Measurements from ENCODE around the gene FAM227A.

FAM227A gene

DNA sequence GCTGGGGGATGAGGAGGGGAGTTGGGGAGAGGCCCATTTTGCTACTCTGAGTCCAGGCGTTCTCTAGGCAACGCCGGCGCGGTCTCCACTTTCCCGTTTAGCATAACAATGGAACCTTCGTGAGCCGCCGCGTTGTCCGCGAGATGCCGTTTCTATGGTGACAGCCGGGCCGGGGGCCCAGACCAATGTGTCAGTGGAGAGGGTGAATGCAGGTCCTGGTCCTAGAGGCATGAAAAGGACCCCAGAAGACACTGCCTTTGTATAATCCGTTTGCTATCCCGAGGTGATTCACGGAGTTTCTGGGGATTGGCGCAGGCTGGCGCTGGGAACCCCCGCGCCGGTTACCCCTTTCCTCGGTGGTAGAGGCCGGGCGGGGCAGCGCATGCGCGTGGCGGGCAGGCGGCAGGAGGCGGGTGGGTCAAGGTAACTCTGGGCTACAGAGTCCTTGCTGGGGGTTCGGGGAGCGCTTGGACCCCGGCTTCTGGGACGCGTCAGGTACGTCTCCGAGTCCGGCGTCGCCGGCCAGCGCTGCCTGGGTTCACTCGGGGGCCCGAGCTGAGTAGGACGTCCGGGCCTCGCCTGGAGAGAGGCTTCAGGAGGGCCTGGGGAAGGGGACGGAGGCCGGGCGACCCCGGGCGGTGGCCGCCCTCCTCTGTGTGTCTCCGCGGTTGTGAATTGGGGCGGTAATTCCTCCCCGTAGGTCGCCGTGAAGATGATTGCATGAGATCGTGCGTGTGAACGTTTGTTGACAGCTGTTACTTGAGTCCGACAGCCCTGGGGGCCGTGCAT is at the start of gene FAM227A, which contains the start of gene CBY1:
FAM227A (minus strand) TSS at position 137 of the 789 bp plus-strand sequence. CDS start 6,224 bp downstream, outside the sequence.
CBY1 (plus strand) TSS at position 383 of the 789 bp plus-strand sequence. CDS start 11,417 bp downstream, outside the sequence.
- Histone ChIP-seq H3K4me3 (ENCODE audit: low read length) (peak within 1 kb of the TSS; percentile 92), H3K36me3 (ENCODE audit: control insufficient read depth, insufficient read depth, low read length) (no peaks in the 10 kb centered on the region), H3K27me3 (ENCODE audit: control insufficient read depth, insufficient read depth, low read length) (no peaks in the 10 kb centered on the region), H3K27ac (ENCODE audit: low read depth, low read length) (peak within 1 kb of the TSS; percentile 96), H3K4me1 (ENCODE audit: control insufficient read depth, insufficient read depth, low read length) (peaks cover 9% of the 10 kb centered on the region), H3K9ac (ENCODE audit: low read length) (peak within 1 kb of the TSS; percentile 92)

DNA sequence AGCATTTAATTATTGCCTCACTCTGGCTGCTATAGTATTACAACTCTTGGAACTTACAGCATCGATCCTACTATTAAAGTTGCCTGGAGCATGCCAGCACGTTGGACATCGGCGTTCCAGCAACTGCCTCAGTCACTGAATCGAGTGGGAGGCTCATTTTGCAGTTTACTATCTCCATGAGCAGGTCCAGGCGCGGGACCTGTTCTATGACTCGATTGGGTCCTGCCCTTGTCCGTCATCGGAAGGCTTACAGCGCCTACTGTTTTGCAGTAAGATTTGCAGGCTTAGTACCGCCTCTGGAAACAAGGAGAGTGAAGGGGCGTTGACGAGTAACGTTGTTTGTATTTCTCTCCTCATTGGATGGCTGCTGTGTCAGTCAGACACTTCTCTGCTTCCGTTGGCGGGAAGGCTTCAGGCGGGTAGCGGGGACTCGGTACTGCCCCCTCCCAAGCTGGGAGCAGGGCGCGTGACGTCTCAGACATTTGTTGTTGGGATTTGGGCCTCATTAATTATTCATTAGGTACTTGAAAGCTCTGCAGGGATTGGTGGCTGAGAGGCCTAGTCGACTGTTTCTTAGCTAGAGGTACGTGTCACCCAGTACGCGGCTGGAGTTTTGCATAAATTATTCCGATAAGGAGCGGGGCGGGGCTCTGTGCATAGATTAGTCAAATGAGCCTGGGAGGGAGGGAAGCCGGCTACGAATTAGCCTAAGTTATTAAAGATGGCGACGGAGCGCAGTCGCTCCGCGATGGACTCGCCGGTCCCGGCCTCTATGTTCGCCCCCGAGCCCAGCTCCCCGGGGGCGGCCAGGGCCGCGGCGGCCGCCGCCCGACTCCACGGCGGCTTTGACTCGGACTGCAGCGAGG is 49.3 kb upstream of the FAM227A start, which contains the start of gene GTPBP1:
GTPBP1 (plus strand) TSS at position 710 of the 866 bp plus-strand sequence; CDS start at position 722, 12 bp downstream.
- Histone ChIP-seq H3K4me1 (ENCODE audit: control insufficient read depth, insufficient read depth, low read length) (peaks cover 17% of the 10 kb centered on the region), H3K9ac (ENCODE audit: low read length) (peak within 1 kb of the TSS; percentile 89), H3K27me3 (ENCODE audit: control insufficient read depth, insufficient read depth, low read length) (no peaks in the 10 kb centered on the region), H3K36me3 (ENCODE audit: control insufficient read depth, insufficient read depth, low read length) (no peaks in the 10 kb centered on the region), H3K4me3 (ENCODE audit: low read length) (peak within 1 kb of the TSS; percentile 83), H3K27ac (ENCODE audit: low read depth, low read length) (peak within 1 kb of the TSS; percentile 92)

DNA sequence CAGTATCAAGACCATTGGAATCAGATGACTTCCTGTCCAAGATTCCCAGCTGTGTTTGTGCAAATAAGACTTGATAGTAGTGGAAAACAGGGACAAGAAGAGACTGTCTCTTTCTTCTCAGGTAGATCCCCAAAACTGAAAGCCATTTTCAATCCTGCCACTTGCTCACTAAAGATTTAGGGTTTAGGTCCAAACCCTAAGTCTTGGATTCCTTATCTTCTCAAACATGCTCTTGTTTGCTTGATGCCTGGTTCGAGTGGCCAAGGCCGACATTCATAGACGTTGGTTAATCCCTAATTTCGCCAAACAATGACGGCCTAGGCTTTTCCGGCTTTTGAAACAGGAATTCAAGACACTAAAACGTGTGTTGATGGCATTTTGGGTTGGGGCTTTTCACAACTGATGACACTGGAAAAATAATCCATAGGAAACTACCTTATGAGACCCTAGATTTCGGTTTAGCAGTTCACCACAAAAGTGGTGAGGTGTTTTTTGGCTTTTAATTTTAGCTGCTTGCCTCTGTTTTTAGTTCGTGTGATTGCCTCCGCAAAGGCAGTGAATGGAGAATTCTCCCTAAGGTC is 48.6 kb upstream of the FAM227A start:
- H3K27ac ChIP-seq (ENCODE audit: low read depth, low read length): peak overlapping the region; percentile 63
- H3K4me3 ChIP-seq (ENCODE audit: low read length): peak overlapping the region; percentile 45
- peaks cover 19% of the 10 kb centered on the region for H3K4me1 ChIP-seq (ENCODE audit: control insufficient read depth, insufficient read depth, low read length)
- H3K36me3 ChIP-seq (ENCODE audit: control insufficient read depth, insufficient read depth, low read length): no peaks in the 10 kb centered on the region
- H3K9ac ChIP-seq (ENCODE audit: low read length): no peak overlapping the region
- no peaks in the 10 kb centered on the region for H3K27me3 ChIP-seq (ENCODE audit: control insufficient read depth, insufficient read depth, low read length)

DNA sequence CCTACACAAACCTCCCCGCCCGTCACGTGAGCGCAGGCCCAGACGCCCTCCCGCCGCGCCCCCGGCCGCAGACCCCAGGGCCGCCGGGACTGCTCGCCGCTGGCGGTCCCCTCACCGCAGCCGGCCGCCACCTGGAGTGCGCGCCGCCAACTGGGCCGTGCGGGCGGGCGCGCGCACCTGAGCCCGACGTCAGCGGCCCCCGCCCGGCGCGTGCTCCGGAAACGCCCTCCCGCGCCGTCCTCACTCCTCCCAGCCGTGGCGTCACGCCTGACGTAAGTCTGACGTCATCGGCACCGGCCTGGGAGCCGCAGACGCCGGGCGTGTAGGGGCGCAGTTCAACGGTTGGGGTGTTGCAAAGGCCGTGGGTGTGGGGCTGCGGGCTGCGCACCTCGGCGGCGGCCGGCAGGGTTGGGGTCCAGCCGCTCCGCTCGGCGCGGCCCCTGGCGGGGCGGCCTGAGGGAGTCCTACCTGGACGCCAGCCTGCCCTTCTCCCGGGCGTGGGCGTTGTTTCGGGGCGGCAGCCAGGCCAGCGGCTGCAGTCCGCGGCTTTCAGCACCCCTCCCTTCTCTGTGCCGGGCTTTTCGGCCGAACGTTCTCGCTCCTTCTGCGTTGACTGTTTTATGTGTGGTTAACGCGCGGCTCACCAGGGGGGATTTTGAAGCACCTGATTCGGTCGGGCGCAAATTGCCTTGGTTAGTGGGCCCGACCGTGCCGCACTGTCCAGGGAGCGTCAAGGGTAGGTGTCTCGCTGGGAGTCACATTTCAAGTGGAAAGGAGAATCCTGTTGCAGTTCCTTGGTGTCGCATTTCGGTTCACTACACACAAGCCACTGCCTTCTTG is 44.8 kb upstream of the FAM227A start, which contains the start of gene JOSD1:
JOSD1 (minus strand) TSS at position 155 of the 840 bp plus-strand sequence. CDS start 956 bp downstream, outside the sequence.
- Histone ChIP-seq H3K4me3 (ENCODE audit: low read length) (peak within 1 kb of the TSS; percentile 65), H3K27ac (ENCODE audit: low read depth, low read length) (peak within 1 kb of the TSS; percentile 93), H3K36me3 (ENCODE audit: control insufficient read depth, insufficient read depth, low read length) (no peaks in the 10 kb centered on the region), H3K4me1 (ENCODE audit: control insufficient read depth, insufficient read depth, low read length) (peaks cover 32% of the 10 kb centered on the region), H3K27me3 (ENCODE audit: control insufficient read depth, insufficient read depth, low read length) (no peaks in the 10 kb centered on the region), H3K9ac (ENCODE audit: low read length) (peak within 1 kb of the TSS; percentile 88)

DNA sequence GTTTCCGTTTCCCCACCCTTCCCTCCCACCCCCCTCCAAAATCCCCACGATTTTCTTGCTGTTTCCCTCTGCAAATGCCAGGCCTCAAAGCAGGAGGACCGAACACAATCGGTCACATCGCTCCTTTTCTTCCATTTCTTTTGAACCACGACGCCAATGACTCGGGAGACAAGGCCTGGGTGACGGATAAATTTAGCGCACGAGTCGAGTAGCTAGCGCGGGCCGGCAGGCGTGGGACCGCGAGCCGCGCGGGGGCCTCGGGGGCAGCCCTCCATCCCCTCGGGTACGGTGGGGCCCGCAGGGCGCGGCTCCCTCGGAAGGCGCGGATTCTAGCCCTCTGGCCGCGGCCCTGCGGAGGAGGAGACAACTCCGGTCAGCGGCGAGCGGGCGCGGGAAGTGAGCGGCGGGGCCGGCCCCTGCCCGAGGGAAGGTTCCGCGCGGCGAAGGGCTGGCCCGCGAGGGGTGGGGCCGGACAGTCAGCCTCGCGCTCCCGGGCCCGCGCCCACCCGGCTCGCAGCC is 44.1 kb upstream of the FAM227A start:
- peak overlapping the region; percentile 47 for H3K9ac ChIP-seq (ENCODE audit: low read length)
- H3K27me3 ChIP-seq (ENCODE audit: control insufficient read depth, insufficient read depth, low read length): no peaks in the 10 kb centered on the region
- peaks cover 32% of the 10 kb centered on the region for H3K4me1 ChIP-seq (ENCODE audit: control insufficient read depth, insufficient read depth, low read length)
- H3K4me3 ChIP-seq (ENCODE audit: low read length): peak overlapping the region; percentile 65
- no peaks in the 10 kb centered on the region for H3K36me3 ChIP-seq (ENCODE audit: control insufficient read depth, insufficient read depth, low read length)
- H3K27ac ChIP-seq (ENCODE audit: low read depth, low read length): peak overlapping the region; percentile 93

DNA sequence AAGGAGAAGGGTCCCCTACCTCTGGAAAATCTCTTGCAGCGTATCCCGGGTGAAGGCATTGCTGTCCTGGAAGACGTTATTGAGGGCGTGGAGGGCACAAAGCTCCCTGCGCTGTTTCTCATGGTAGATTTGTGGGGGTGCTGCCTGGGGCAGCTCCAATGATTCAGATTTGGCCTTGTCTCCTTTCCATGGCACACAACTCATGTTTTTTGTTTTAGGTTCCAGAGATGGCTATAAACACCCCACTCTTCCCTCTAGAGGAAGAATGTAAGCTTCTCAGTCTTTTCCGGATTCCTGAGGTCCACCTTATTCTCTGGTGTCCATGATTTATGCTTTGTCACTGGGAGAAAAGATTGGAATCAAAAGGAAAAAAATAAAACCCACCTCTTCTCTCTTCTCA is 43.6 kb upstream of the FAM227A start:
- Histone ChIP-seq H3K27ac (ENCODE audit: low read depth, low read length) (peak overlapping the region; percentile 93), H3K27me3 (ENCODE audit: control insufficient read depth, insufficient read depth, low read length) (no peaks in the 10 kb centered on the region), H3K4me3 (ENCODE audit: low read length) (peak overlapping the region; percentile 65), H3K36me3 (ENCODE audit: control insufficient read depth, insufficient read depth, low read length) (no peaks in the 10 kb centered on the region), H3K9ac (ENCODE audit: low read length) (peak overlapping the region; percentile 27), H3K4me1 (ENCODE audit: control insufficient read depth, insufficient read depth, low read length) (peaks cover 29% of the 10 kb centered on the region)

DNA sequence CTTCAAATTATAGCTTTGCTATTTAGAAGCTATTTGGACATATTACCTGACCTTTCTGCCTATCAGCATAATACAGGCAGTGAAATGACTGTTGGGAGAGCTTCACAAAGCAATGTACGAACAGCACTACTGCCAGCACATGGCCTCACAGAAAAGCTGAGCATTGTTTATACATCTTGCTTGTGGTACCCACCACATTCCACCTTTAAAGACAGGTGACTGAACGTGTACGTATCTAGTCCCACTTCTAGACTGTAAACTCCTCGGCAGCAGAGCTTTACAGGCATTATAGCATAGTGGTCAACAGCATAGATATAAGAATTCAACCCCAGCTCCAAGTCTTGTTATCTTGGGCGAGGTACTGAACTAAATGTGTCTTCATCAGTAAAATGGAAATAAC is 43.0 kb upstream of the FAM227A start:
- peak overlapping the region; percentile 65 for H3K4me3 ChIP-seq (ENCODE audit: low read length)
- no peak overlapping the region for H3K9ac ChIP-seq (ENCODE audit: low read length)
- no peaks in the 10 kb centered on the region for H3K27me3 ChIP-seq (ENCODE audit: control insufficient read depth, insufficient read depth, low read length)
- no peaks in the 10 kb centered on the region for H3K36me3 ChIP-seq (ENCODE audit: control insufficient read depth, insufficient read depth, low read length)
- no peak overlapping the region for H3K27ac ChIP-seq (ENCODE audit: low read depth, low read length)
- peaks cover 26% of the 10 kb centered on the region for H3K4me1 ChIP-seq (ENCODE audit: control insufficient read depth, insufficient read depth, low read length)

DNA sequence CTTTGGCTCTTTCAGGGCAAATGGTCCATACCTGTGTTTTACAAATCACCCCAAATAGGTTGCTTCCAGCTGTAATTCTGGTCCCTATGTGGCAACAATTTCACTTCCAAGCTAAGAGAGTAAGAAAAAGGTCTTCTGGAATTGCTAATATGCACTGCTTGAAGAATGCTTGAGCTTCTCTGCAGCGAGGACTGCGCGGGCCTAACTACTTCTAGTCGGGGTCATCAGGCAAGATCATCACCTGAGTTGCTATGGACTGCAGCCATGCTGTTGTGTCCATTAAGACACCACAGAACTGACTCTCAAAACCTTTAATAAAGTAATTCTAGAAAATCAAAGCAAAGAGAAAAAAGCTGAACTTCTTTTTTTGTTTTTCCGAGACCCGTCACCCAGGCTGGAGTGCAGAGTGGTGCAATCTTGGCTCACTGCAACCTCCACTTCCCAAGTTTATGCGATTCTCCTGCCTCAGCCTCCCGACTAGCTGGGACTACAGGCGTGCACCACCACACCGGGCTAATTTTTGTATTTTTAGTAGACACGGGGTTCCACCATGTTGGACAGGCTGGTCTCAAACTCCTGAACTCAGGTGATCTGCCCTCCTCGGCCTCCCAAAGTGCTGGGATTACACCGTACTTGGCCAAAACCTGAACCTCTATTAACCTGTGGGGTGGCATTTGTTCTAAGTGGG is 42.4 kb upstream of the FAM227A start:
- peak overlapping the region; percentile 22 for H3K4me3 ChIP-seq (ENCODE audit: low read length)
- no peak overlapping the region for H3K9ac ChIP-seq (ENCODE audit: low read length)
- H3K4me1 ChIP-seq (ENCODE audit: control insufficient read depth, insufficient read depth, low read length): peaks cover 26% of the 10 kb centered on the region
- no peaks in the 10 kb centered on the region for H3K27me3 ChIP-seq (ENCODE audit: control insufficient read depth, insufficient read depth, low read length)
- no peaks in the 10 kb centered on the region for H3K36me3 ChIP-seq (ENCODE audit: control insufficient read depth, insufficient read depth, low read length)
- no peak overlapping the region for H3K27ac ChIP-seq (ENCODE audit: low read depth, low read length)

DNA sequence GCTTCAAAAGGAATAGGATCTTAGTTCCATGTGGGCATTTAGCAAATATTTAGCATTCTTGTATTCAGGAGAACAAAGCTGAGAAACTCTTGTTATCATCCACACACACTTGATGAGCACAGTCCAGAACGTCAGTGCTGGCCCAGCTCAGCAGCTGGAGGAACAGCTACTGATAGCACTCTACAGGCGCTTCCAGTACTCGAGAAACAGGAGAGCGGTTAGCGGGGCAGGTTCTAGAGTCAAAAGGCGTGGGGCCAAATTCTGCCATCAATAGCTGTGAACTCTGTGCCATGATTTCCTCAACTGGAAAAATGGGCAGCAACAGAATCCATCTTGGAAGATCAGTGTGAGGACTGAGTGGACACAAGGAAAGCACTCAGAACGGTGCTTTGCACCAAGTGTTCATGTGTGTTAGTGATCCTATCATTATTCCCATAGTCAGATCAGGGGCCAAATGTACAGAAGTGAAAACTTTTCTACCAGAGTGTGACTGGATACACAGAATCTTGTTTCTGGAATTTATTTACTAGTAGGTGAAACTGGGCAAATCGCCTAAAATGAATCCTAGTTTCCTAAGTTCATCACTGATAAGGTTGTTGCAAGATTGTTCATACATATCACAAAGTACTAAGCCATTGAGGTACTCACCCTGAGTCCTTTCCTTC is 41.4 kb upstream of the FAM227A start:
- peaks cover 26% of the 10 kb centered on the region for H3K4me1 ChIP-seq (ENCODE audit: control insufficient read depth, insufficient read depth, low read length)
- no peak overlapping the region for H3K27ac ChIP-seq (ENCODE audit: low read depth, low read length)
- no peak overlapping the region for H3K9ac ChIP-seq (ENCODE audit: low read length)
- H3K36me3 ChIP-seq (ENCODE audit: control insufficient read depth, insufficient read depth, low read length): no peaks in the 10 kb centered on the region
- H3K4me3 ChIP-seq (ENCODE audit: low read length): no peak overlapping the region
- H3K27me3 ChIP-seq (ENCODE audit: control insufficient read depth, insufficient read depth, low read length): no peaks in the 10 kb centered on the region

DNA sequence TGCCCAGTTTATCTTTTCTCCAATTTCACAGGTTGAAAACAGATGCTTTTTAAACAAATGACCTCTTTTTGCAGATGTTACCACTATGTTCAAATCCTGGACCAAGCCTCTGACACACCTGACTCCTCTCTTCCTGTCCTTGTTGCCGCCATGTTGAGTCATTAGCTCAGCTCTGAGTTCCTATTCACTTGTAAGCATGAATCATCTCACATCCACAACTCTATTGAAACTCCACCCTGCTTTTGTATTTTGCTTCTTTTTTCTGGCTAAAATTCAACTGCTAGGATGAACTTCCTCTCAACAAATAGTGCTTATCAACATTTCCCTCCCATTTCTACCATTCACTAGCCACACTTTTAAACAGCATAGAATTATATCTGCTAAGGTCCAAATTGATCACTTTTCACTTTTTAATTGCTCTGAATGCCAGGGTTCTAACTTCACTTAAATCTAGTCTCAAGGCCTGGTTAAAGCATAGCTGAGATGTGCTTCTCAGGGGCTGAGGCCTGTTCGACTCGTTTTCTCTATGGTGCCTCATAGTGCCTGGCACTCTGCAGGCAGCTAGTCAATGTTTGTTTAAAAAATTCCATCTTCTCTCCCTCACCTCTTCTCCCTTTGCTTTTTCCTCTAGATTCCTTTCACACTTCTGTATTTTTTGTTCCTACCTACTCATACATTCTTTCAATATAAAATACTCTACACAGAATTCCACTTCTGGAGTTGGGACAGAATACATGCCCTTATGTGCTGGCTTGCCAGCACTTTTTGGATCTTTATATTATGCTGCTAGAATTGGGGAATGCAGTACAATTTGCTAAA is 40.6 kb upstream of the FAM227A start:
- Histone ChIP-seq H3K36me3 (ENCODE audit: control insufficient read depth, insufficient read depth, low read length) (no peaks in the 10 kb centered on the region), H3K9ac (ENCODE audit: low read length) (no peak overlapping the region), H3K4me3 (ENCODE audit: low read length) (no peak overlapping the region), H3K27me3 (ENCODE audit: control insufficient read depth, insufficient read depth, low read length) (no peaks in the 10 kb centered on the region), H3K27ac (ENCODE audit: low read depth, low read length) (no peak overlapping the region), H3K4me1 (ENCODE audit: control insufficient read depth, insufficient read depth, low read length) (peaks cover 26% of the 10 kb centered on the region)

All from rectal smooth muscle tissue (tissue), 1 donor.